NAMALWA (cell line): Measurements from ENCODE around the gene ZNF296.
A peak's percentile ranks its signal among the peaks of the same experiment; 100 is the strongest.

Source experiments
- DNase-seq: peaks from one replicate; pipeline ENCODE4 v3.0.0-alpha.2; 2015; ENCODE audit warnings: low spot score

Gene ZNF296

DNA sequence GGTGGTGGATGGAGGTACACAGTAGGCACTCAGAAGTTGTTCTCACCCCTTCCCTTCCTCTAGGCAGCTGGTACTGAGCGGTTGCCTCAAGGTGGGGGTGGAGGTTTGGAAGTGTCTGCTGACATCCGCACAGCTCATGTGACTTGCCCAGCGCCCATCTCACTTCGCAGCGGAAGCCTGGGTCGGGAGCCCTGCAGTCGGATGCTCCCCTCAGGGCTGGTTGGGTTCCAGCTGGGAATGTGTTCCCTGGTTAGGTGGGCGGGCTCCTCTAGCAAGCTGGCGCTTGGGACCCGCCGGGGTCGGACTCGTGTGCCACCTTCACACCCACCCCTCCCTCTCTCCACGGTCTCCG, 26.9 kb upstream of the ZNF296 start:
- DNase-seq, result no peak

DNA sequence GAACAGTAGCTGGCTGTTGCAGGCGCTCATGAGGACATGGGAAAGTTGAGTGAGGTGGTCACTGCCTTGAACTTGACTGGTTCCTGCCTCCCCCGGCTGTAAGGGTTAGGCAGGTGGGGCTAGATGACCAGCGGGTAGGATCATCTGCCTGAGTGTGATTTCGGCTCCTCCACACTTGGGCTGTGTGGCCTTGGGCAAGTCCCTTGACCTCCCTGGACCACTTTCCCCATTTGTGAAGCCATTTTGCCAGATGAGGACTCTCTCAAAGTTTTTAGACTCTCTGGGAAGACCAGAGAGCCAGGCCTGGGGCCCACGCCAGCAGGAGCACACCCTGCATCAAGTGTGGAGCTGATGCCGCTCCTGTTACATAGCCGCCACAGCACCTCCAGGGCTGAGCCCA, 26.2 kb upstream of the ZNF296 start:
- no peak for DNase-seq

DNA sequence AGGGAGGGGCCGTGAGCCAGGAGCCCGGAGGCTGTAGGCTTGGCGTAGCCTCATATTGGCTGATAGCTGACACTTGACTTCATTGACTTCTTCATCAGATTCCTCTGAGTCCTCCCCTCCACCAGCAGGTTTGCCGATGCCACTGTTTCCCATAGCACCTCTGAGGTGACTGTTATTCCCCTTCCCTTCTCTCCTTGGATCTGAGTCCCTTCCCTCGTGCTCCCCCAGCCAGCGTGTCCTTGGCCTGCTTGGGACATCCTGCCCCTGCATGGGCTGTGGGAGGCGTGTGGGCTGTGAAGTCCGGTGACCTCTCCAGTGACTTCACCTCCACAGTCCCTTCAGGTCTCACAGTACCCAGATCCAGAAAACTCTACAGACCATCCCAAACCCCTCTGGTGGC, 25.5 kb upstream of the ZNF296 start:
- DNase-seq, result no peak

DNA sequence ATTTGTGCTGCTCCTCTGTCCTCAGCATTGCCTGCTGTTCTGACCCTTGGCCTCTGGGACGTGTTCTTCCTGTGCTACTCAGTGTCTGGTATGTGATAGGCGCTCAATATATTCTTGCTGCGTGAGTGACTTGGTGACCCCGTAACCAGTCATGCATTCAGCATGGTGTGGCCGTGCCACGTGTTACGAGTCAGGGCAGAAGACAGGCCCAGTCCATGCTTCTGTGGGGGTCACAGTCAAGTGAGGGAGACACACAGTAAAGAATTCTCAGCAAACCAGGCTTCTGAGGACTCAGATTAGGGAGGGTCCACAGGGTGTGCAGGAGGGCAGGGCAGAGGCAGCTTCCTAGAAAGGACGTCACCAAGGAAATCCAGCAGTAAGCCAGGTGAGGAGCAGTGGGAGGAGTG, 24.6 kb upstream of the ZNF296 start:
- DNase-seq, result no peak

DNA sequence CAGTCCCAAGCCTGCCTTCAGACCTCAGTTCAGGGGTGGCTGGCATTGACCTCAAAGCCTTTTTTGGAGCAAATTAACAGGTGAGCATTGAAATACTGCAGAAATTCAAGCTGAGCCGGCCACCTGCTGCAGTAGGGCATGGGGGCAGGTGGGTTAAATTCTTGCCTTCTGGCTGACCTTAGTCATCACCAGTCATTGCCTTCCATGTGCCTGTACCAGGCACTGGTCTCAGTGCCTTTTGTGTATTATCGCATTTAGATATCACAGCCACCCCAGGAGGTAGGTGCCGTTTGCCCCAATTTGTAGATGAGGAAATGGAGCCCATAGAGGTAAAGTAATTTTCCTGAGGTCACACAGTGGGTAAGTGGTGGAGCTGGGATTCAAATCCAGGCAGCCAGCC, 23.9 kb upstream of the ZNF296 start:
- no peak for DNase-seq

DNA sequence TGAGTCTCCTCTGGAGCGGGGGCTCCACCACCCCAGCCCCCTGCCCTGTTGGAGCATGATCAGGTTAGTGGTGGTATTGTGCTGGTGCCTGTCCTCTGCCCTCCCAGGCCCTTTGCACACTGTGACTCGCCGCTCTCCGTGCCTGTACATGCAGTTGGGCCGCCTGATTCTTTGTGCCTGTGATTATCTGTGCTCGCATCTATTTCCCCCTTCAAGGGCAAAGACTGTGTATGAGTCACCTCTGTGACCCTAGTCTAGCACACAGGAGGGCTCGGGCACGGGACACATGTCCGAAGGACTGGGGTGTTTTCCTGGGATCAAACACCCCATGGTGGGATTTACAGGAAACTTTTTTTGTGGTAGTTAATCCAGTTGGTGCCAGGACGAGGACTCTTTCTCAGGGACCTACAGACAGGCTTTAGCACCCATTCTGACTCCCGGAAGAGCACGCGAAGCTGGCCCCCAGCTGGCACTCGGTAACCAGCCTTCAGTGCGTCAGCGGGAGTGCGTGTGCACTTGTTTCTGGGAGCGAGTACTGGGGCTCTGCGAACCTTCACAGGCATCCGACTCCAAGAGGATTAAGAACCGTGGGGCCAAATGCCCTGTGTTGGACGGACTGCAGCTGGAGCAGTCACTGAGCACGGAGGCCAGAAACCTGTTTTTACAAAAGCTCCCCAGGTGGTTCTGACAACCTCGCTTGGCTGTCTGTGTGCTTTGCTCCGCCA, 23.4 kb upstream of the ZNF296 start:
- no peak for DNase-seq

DNA sequence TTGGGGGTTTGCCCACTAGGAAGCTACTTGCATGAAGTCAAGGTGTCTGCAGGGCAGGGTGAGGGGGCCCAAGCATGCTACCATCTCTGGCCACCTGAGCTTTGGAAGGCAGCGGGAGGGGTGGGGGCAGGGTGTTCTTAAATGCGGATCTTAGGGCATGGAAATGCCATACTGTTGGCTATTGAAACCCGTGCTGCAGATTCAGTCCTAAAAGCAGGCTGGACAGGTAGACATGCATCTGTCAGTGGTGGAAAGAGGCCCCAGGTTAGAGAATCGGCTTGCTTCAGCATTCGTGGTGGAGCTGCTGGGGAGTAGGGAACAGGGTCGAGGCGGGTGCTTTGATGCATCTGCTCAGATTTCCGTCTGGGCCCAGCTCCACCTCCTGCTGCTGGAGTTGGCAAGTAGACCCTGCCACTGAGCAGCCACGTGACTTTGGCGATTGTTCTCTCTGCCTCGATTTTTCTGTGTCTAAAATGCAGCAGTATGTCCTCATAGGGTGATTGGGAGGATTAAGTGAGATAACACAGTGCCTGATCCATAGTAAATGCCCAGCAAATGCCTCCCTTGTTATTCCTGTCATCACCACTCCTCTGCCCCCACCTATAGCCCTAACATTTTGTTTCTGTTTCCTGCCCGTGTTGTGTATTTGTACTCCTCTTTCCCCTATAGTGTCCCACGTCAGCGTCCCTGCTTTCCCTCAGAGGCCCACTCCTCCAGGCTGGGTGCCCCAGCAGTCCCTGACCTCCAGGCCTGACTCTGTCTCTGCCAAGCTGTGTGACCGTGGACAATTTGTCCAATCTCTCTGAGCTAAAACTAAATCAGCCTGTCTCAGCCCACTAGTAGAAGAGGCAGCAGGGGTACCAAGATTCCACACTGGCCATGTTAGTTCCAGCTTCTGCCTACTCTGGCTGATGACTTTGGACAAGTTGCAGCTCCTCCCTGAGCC, 22.5 kb upstream of the ZNF296 start:
- no peak for DNase-seq

DNA sequence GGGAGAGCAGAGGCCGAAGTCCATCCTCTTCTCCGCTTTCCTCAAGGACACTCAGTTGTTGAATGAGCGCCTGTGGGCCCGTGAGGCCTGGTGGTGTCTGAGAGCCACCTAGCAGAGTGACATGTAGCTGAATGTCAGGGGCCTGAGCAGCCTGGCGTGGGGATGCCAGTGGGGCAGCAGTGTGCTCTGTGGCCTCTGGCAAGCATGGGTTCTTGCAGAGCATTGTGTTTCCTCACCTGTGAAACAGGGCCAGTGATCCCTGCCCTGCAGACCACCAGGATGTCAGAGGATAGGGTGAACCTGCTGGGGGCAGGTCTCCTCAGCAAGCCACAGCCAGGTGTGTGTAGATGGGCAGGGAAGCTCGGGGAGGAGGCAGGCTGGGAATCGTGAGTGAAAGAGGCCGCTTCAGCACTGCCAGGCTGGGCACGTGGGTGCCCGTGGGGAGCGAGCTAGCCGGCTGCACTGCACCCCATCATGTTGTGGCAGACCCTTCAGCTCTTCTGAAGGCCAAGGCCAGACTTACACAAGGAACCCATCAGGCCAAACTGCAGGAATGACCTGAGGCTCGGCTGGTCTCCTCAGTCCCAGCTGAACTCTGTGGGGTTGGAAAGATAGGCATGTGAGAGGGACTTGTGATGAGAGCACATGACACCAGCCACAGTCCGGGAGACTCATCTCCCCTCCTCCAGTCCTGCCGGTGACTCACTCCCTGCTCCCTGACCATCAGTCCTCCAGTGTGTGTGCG, 21.7 kb upstream of the ZNF296 start:
- DNase-seq, result no peak

DNA sequence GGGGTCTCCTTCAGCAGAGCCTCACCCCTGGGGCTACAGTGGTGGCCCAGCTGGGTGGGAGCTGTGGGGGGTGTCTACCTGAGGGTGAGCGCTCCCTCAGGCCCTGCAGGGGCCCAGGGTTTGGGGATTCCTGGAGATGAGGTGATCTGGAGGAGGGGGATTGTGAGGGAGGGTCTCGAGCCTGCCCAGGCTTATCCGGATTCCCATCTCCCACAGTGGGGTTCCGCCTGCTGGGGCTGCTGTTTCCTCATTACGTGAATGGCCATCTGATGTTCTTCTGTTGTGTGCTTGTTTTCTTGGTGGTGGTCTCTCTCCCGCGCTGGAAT, 21.1 kb upstream of the ZNF296 start:
- DNase-seq, result no peak

DNA sequence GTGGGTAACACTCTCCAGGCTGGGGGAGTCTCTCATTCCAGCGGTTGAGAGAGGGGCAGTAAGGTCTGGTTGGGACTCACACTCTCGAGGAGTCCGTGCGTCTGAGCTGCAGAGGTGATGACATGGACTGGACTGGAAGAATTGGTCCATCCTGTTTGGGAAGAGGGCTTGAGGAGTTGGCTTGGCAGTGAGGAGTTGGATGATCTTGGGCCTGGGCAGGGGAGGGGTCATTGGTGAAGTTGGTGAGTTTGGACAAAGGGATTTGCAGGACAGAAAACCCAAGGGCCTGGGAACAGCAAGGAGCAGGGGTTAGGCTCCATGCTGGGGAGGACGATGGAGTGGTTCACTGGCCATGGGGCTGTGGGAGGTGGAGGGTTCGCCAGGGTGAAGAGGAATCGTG, 20.4 kb upstream of the ZNF296 start:
- no peak for DNase-seq

DNA sequence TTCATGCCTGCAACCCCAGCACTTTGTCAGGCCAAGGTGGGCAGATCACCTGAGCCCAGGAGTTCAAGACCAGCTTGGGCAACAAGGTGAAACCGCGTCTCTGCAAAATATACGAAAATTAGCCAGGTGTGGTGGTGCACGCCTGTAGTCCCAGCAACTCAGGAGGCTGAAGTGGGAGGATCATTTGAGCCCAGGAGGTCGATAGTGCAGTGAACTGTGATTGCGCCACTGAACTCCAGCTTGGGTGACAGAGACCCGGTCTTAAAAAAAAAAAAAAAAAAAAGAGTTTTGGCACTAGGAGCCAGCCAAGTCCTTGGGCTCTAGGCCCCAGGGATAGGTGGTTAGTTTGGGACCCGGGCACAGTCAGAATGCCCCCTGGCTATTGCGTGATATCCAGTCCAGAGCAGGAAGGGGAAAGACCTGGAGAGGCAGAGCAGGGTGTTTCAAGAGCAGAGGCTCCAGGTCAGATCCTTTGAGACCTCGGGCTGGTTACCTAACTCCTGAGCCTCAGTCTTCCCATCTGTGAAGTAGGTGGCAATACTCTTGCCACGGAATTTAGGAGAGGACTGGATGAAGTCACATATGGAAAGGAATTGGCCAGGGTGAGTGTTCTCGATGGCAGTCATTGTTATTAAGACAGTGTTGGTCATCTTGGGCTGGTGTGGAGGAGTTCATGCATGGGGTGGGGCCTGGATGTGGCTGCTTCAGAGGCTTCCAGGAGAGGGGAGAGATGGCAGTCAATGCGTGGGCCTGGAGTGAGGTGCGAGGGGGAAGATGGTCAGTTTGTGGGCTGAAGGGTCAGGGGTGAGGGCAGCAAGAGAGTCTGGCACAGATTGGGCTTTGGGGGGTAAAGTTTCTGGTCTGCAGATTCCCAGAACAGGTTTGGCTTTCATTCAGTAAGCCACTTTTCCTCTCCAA, 19.5 kb upstream of the ZNF296 start:
- no peak for DNase-seq

DNA sequence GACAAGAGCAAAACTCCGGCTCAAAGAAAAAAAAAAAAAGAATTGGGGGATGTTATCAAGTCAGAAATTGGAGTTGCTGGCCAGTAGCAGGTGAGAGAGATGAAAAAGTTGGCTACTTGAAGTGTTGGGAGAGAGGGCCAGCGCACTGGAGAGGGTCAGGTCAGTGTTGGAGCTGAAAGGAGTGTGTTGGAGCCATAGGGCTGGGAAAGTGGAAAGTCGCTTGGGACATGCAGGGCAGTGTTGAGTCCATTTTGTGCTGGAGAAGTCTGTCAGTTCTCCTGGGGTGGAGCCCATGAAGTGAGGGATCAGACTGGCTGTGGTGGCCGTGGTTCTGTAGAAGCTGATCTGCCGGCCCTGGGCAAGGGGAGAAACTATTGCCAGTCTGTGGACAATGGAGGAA, 18.4 kb upstream of the ZNF296 start:
- DNase-seq, result no peak

DNA sequence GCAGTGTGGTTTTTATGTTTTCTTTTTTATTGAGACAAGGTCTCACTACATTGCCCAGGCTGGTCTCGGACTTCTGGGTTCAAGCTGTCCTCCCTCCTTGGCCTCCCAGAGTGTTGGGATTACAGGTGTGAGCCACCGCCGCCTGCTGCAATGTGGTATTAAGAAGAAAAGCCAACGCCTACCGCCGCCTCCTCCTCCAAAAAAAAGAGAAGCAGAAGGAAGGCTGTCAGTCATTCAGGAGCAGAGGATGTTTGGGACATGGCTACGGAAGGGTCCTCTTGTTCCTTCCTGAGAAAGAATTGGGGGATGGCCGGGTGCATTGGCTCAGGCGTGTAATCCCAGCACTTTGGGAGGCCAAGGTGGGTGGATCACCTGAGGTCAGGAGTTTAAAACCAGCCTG, 17.9 kb upstream of the ZNF296 start:
- no peak for DNase-seq

DNA sequence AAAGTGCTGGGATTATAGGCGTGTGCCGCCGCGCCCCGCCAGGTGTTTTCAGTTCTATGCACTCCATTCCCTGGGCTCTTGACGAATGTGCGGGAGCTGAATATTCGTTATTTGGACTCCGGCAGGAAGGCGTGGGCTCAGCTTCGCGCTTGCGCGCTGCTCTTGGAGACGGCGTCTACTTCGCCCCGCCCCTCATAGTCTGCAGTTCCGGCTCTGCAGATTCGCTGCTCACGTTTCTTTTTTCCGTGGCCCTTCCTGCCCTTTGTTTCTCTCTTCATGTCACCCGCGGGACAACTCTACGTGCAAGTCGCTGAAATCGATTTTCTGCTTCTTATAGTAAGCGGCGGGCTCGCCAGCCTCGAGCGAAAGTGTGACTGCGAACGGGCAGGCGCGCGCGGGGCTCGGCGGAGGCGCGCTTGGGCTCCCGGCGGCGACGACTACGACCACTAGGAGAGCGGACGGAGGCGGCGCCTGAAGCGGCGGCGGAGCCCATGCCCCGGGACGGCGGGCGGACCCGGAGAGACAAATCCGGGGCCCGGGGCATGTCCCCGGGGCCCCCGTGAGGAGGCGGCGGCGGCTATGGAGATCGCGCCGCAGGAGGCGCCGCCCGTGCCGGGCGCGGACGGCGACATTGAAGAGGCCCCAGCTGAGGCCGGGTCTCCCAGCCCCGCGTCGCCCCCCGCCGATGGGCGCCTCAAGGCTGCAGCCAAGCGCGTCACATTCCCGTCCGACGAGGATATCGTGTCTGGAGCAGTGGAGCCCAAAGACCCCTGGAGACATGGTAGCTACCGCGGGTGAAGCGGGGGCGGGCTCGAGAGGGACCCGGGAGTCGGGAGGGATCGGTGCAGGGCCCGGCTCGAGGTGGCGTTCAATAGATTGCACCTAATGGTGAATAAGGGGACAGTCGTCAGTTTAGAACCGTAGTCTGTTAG, 16.7 kb upstream of the ZNF296 start, which contains the start of gene PPP1R37:
PPP1R37 (plus strand) TSS at position 433 of the 932 bp plus-strand sequence; CDS start at position 580, 147 bp downstream.
- DNase-seq, result peak; percentile 95

DNA sequence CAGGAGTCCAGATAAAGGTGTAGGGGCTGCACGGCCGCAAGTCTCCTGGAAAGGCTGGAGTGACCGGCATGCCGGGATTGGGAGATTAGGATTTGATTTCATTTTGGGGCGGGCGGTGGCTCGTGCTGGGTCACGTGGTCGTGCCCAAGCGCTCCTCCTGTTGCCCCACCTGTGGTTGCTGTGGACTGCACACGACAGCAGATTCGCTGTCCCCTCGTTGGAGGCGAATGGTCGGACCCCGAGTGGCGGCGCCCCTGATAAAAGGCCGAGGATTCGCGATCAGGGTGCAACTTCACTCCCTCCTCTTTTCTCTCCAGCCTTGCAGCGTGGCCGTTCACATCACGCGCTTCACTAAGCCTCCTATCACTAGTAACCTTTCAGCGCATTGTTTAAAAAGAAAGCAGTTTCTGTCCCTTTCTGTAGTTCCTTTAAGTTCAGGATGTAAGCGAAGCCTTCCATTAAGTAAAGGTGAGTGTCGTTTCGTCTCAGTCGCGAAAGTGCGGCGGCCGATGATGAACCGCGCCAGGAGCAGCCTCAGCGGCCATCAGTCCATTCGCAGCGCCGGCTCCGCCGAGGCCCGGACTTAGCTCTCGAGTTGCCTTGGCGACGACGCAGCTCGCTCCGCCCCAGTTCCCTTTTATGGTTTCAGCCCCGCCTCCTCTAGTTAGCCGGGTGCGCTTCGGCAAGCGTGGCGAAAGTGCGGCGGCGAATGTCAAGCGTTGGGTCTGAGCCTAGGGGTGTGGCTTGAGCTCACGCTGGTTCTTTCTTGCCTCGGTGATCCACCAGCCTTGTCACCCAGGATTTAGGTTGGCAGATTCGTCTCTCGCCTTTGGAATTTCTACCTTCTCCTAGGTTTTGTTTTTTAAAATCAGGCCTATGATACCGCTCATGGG, 15.0 kb upstream of the ZNF296 start:
- DNase-seq, result peak; percentile 98

DNA sequence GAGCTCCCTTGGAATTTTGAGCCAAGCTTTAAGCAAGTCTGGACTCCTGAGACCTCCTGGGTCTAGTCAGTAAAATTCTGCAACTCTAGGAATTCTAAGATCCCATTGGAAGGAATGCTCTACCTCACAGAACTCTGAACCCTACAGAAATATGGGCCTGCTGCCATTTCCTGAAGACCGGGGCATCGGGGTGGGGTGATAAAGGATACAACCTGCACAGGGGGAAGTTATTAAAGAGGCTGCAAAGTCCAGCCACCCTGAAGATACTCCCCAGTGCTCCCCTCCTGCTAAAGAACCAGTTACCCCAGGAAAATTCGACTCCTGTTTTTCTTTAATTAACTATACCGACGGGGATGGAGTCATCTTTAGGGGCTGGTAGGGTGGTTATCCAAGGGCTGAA, 14.3 kb upstream of the ZNF296 start:
- DNase-seq, result no peak

DNA sequence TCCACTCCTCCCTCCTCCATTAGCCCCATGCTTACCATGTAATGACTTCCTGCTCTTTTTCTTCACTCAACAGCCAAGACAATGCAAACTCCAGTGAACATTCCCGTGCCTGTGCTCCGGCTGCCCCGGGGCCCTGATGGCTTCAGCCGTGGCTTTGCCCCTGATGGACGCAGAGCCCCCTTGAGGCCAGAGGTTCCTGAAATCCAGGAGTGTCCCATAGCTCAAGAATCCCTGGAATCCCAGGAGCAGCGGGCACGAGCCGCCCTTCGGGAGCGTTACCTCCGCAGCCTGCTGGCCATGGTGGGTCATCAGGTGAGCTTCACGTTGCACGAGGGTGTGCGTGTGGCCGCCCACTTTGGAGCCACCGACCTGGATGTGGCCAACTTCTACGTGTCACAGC, 13.8 kb upstream of the ZNF296 start:
- no peak for DNase-seq

DNA sequence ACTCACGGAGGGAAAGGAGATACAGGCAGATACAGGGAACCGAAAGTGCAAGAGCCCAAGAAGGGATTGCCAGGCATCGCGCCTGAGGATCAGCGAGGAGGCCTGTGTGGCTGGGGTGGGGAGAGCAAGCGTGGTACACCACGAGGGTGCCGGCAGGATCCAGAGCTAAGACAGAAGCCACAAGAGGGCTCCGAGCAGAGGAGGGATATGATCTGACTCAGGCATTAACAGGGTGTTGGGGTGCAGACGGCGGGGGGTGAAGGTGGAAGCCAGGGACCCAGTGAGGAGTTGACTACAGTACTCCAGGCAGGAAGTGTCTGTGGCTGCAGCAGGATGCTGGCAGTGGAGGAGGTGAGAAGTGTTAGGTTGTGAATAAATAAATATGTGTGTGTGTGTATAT, 11.3 kb upstream of the ZNF296 start:
- DNase-seq, result no peak

DNA sequence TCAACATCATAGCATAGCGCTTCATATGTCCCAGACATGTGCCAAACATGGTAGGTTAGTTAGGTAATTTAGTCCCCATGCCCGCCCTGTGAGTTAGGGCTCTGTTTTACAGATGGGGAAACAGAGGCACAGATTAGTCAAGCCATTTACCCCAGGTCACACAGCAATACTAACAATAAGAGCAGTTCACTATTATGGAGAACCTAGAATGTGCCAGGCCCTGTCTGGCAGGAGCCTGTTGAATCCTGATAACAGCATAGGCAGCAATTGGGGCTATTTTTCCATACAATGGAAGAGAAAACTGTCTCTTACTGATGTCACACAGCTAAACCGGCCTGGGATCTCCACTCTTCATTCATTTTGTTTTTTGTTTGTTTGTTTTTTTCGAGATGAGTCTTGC, 10.2 kb upstream of the ZNF296 start:
- DNase-seq, result no peak

DNA sequence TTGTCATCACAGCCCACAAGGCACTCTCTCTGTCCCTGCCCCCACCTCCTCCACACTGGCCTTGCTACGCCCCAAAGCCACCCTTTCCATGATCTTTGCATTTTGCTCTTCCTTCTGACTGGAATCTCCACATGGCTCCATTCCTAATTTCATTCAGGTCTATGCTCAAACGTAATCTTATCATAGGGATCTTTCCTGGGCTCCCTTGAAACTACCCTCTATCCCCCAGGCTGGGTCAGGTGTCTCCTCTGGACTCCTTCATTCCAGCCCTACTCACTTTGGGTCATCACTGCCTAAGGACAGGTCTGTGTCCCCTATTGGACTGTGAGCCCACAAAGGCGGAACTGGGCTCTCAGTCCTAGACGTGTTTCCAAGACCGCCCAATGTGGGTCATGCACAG, 5.9 kb upstream of the ZNF296 start:
- no peak for DNase-seq
